ENCODE data around the gene MARCHF6. TPM values are rescaled to one million over a fixed set of nuclear protein-coding genes. Genes with fewer than 3 reads are reported as not detected.

The MARCHF6 gene
- total and polyA plus RNA-seq, 2 of the 8 experiments (the other 6 are each of a cell fraction or from before 2014, with no cell fraction given) = 93.1 to 118 TPM

DNA sequence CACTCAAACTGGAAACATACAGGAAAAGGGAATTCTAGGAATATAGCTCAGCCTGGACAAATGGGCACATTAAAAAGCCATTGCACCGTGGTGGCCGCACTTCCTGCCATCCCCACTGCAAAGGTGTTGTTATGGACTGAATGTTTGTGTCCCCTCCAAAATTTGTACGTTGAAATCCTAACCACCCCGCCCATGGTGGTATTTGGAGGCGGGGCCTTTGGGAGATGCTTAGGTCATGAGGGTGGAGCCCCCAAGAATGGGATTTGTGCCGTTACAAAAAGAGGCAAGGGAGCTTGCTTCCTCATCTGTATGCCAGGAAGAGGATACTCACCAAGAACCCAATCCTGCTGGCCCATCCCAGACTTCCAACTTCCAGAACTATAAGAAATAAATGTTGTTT lies 44.7 kb upstream of the MARCHF6 start:
- Histone ChIP-seq H3K79me1 (ENCODE audit: low read depth, low read length) (no peaks in the 10 kb centered on the region), H4K5ac (ENCODE audit: insufficient read length, low read depth, low read length) (no peak overlapping the region), H2BK12ac (ENCODE audit: low read depth, low read length) (no peak overlapping the region), H3K18ac (ENCODE audit: extremely low read depth, low read length) (no peak overlapping the region), H3K4me3 (ENCODE audit: extremely low read depth in 1 of 4, insufficient read depth in 2 of 4, low read depth in 3 of 4, low read length in 4 of 4) (no peak overlapping the region), H3K4me2 (ENCODE audit: insufficient read depth in 1 of 2, low read depth in 2 of 2, low read length in 2 of 2) (no peak overlapping the region), H3K23ac (ENCODE audit: insufficient read length) (no peak overlapping the region), H2AFZ (ENCODE audit: low read length) (no peak overlapping the region), H2BK5ac (ENCODE audit: low read depth, low read length) (no peak overlapping the region), H3K79me2 (ENCODE audit: control insufficient read depth in 1 of 2, insufficient read depth in 2 of 2, low read length in 2 of 2) (no peaks in the 10 kb centered on the region), H3K56ac (replicated peaks; ENCODE audit: insufficient read length, low read depth, low read length) (no peak overlapping the region), H3K36me3 (ENCODE audit: control insufficient read depth in 2 of 4, insufficient read depth in 4 of 4, low read length in 3 of 4) (no peaks in the 10 kb centered on the region), H3K23me2 (ENCODE audit: low read depth, low read length) (peaks cover 6% of the 10 kb centered on the region), H2AK5ac (ENCODE audit: low read depth, low read length) (no peak overlapping the region), H3K9ac (replicated peaks in 1 of 4; ENCODE audit: extremely low read depth in 1 of 4, low read depth in 3 of 4, low read length in 3 of 4) (no peak overlapping the region), H3K27me3 (replicated peaks in 1 of 4; ENCODE audit: control insufficient read depth in 3 of 4, extremely low read depth in 1 of 4, insufficient read depth in 3 of 4, low read length in 3 of 4) (peaks cover 0 to 2% (median 0%) of the 10 kb centered on the region in 4 experiments; a peak in 1 of 7 replicates), H2BK120ac (replicated peaks; ENCODE audit: low read depth, low read length) (no peak overlapping the region), H3K4me1 (replicated peaks in 1 of 4; ENCODE audit: control insufficient read depth in 3 of 4, insufficient read depth in 4 of 4, low read length in 3 of 4) (peaks cover 0 to 6% (median 4%) of the 10 kb centered on the region in 4 experiments; a peak in 5 of 7 replicates), H4K8ac (ENCODE audit: extremely low read depth, insufficient read depth, low read length) (no peak overlapping the region), H3K14ac (ENCODE audit: insufficient read length) (no peak overlapping the region), H3K4ac (replicated peaks; ENCODE audit: insufficient read length, low read depth, low read length) (no peak overlapping the region), H4K20me1 (replicated peaks in 1 of 2; ENCODE audit: control insufficient read depth in 1 of 2, insufficient read depth in 2 of 2, low read length in 2 of 2) (peaks cover 0 to 6% of the 10 kb centered on the region in 2 experiments), H2BK15ac (ENCODE audit: low read length) (no peak overlapping the region), H2BK20ac (ENCODE audit: low read length) (no peak overlapping the region), H3K27ac (ENCODE audit: low read depth, low read length) (no peak overlapping the region), H4K91ac (replicated peaks; ENCODE audit: insufficient read length, low read length) (no peak overlapping the region), H3K9me3 (ENCODE audit: insufficient read depth in 2 of 2, low read depth in 1 of 2, low read length in 1 of 2) (no peaks in the 10 kb centered on the region)
- FAIRE-seq (no peak), DNase-seq (ENCODE audit: low read depth in 1 of 2, low spot score in 2 of 2) (no peak)
- TF ChIP-seq CREB1 (IDR thresholded peaks at IDR 0.05) = no peak
- no peak for TF ChIP-seq RNF2 (IDR thresholded peaks at IDR 0.05; ENCODE audit: borderline replicate concordance, low read depth, low read length, missing control alignments, poor library complexity, severe bottlenecking)
- no peak for TF ChIP-seq TAF1 (IDR thresholded peaks at IDR 0.05; ENCODE audit: low read depth, low read length)
- TF ChIP-seq EZH2 (IDR thresholded peaks at IDR 0.05; ENCODE audit: low read depth, low read length, severe bottlenecking) = no peak
- TF ChIP-seq JUND (IDR thresholded peaks at IDR 0.05; ENCODE audit: low read length) = no peak
- no peak for TF ChIP-seq TAF7 (optimal IDR thresholded peaks at IDR 0.05; ENCODE audit: borderline replicate concordance, low read depth, low read length)
- TF ChIP-seq JUN (IDR thresholded peaks at IDR 0.05; ENCODE audit: low read depth, low read length) = no peak
- TF ChIP-seq RAD21 (IDR thresholded peaks at IDR 0.05 in 1 of 2, conservative IDR thresholded peaks at IDR 0.05 in 1 of 2; ENCODE audit: low read depth in 2 of 2, low read length in 2 of 2) = no peak
- ChIA-PET POLR2A (ENCODE audit: partially characterized antibody) (interaction anchor here (1.3 to 1.6 kb wide), 3 partner anchors 10 to 44 kb away, joined by 3 to 8 read pairs (median 5); partner anchors contain the start of gene MARCHF6), CTCF (ENCODE audit: partially characterized antibody) (interaction anchor here (1.2 to 1.8 kb wide), 4 partner anchors 21 to 96 kb away, joined by 3 to 4 read pairs (median 3); no protein-coding TSS in a partner anchor)
- WGBS, 2 experiments (ENCODE audit: extremely low coverage in 1 of 2, insufficient coverage in 1 of 2, insufficient read length in 1 of 2, insufficient replicate concordance in 2 of 2, low coverage in 1 of 2, low lambda C conversion rate in 2 of 2, missing lambda C conversion rate in 1 of 2) = 73% methylated on average over 6 of the region's 6 CpGs; no CpG with 5 or more reads in 1 of the 2 experiments

Data from H1 (cell line).